ENCODE measurements around the gene MESD.

The MESD gene

DNA sequence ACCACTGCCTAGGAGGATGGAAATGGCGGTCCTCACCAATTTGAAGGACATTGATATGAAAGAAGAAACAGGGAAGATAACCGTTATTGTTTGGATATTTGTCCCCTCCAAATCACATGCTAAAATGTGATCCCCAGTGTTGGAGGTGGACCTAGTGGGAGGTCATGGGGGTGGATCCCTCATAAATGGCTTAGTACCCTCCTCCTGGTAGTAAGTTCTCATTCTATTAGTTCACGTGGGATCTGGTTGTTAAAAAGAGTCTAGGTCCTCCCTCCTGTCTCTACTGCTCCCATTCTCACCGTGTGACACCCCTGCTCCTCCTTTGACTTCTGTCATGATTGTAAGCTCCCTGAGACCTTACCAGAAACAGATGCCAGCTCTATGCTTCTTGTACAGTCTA, 41.6 kb upstream of the MESD start:
- TF ChIP-seq CTCF (IDR thresholded peaks at IDR 0.05; ENCODE audit: low read depth, low read length, missing control alignments), result no peak
- H3K4me3 ChIP-seq (replicated peaks; ENCODE audit: low read depth, low read length), result no peak overlapping the region
- no peak for DNase-seq (ENCODE audit: extremely low read depth, low read depth)

GRCh38 chr15:81030301-81030750, 40.7 kb upstream of the MESD start:
- DNase-seq (ENCODE audit: extremely low read depth, low read depth), result no peak
- no peak for TF ChIP-seq CTCF (IDR thresholded peaks at IDR 0.05; ENCODE audit: low read depth, low read length, missing control alignments)

DNA sequence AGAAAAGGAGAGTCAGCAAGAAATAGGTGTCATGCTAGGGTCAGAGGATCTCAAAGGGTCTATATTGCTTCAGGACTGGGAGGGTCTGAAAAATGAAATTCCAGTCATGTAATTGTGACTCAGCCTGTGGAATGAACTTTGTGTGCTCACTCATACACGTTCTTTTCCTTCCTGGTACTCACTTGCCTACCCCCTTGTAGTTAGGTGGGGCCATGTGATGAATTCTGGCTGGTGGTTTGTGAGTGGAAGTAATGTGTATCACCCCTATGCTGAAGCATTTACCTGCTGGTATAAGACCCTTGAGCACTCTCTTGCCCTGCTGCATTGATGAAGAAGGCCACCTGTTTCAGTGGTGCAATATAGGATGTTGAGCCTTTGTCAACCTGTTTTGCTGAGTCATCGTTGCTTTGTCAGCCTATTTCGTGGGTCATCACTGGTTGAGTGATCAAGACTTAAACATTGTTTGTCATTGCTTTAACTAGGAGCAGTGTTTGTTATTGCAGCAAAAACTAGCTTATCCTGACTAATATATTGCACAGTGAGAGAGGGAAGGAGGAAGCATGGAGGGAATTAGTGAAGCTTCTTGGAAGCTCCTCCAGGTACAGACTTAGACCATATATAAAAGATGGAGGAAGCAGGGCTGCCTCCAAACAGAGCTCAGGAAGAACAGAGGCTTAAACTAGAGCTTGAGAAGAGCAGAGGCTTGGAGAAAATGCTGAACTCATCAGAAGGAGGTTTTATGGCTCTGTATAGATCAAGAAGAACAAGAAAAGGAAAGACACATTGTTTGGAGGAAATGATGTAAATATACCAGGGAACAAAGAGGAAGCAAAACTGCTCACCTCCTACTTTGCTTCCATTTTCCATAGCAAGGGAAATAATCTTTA, 40.0 kb upstream of the MESD start:
- H3K4me3 ChIP-seq (replicated peaks; ENCODE audit: low read depth, low read length), result no peak overlapping the region
- no peak for TF ChIP-seq CTCF (IDR thresholded peaks at IDR 0.05; ENCODE audit: low read depth, low read length, missing control alignments)
- no peak for DNase-seq (ENCODE audit: extremely low read depth, low read depth)

More at GRCh38 chr15:81030301-81030750, 40.7 kb upstream of the MESD start:
- H3K4me3 ChIP-seq (replicated peaks; ENCODE audit: low read depth, low read length), result no peak overlapping the region

DNA sequence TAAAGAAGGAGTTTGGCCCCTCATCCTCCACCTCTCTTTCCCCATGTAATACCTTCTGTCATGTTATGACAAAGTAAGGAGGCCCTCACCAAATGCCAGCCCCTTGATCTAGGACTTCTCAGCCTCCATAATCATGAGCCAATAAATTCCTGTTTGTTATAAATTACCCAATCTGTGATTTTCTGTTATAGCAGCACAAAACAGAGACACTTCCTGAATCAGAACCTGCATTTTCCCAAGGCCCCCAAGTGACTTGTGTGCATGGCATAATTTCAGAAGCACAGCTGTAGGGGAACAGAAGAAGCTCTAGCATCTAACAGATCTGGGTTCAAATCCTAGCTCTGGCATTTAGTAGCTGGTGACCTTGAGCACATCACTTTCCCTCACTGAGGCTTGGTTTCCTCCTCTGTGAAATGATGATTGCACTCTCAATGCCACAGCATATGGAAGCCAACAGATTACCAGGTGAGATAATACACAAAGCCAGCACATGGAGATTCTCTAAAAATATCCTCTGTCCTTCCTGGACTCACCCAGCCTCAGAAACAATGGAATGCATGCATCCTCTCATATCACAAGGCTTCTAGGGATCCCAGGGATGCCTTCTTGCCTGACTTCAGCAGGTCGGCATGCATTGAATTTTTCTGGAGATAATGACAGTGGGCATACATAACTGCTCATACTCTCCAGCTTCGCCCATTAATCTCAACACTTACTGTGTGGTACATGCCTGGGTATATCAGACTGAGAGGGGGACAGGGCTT, 37.4 kb upstream of the MESD start:
- no peak for DNase-seq (ENCODE audit: extremely low read depth, low read depth)
- H3K4me3 ChIP-seq (replicated peaks; ENCODE audit: low read depth, low read length), result no peak overlapping the region
- TF ChIP-seq CTCF (IDR thresholded peaks at IDR 0.05; ENCODE audit: low read depth, low read length, missing control alignments), result no peak

DNA sequence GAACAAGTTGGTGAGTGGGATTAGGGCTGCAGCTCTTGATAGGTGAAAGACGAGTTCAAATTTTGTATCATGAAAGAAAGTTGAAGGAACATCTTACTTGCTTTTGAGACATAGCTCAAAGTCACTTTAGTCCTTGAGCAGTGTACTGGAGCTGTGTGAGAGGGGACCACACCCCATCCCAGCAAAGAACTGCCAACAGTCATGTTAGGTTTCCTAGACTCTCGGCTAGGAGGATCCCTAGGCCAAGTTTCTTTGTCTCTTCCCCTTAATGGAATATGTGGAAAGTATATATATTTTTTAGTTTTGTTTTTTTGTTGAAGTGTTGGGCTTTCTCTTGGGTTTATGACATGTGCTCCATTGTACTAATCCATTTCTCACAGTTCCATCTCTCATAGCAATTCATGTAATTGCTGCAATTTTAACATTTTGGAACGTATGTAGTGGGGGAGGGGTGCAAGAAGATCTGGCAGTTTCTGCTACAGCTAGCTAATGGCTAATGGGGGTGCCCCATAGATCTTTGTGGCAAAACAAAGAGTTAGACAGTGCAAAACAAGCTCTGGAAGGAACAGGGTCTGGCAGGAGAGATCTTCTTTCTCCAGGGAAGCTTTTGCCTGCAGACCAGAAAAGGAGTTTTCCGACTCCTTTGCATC, 36.2 kb upstream of the MESD start:
- no peak for TF ChIP-seq CTCF (IDR thresholded peaks at IDR 0.05; ENCODE audit: low read depth, low read length, missing control alignments)
- no peak overlapping the region for H3K4me3 ChIP-seq (replicated peaks; ENCODE audit: low read depth, low read length)
- DNase-seq (ENCODE audit: extremely low read depth, low read depth), result no peak

GRCh38 chr15:81024936-81025335, 35.3 kb upstream of the MESD start:
- no peak for TF ChIP-seq CTCF (IDR thresholded peaks at IDR 0.05; ENCODE audit: low read depth, low read length, missing control alignments)
- H3K4me3 ChIP-seq (replicated peaks; ENCODE audit: low read depth, low read length), result no peak overlapping the region
- no peak for DNase-seq (ENCODE audit: extremely low read depth, low read depth)

Data from HFF-Myc (cell line).